GM21737 (cell line): ENCODE data around the gene KRTAP19-4.
"Not testable (repeated sequence)": the region's sequence is repeated elsewhere in the genome, so short reads cannot be mapped to it uniquely, and the experiment has no call there.

ENCODE experiments used
- ATAC-seq: cut with Tn5 transposase; IDR thresholded peaks from one replicate; pipeline ENCODE4 v1.9.1; 2021; ENCODE audit warnings: mild to moderate bottlenecking, moderate library complexity; ENCODE audit not compliant: unreplicated experiment

The KRTAP19-4 gene

GRCh38 chr21:30497065-30497464 lies at the start of gene KRTAP19-4:
Gene KRTAP19-4 (minus strand): TSS chr21:30497165. CDS start chr21:30497110, 55 bp downstream.
- ATAC-seq = no peak

- no peak for ATAC-seq
These were observed 44.8 kb upstream of the KRTAP19-4 start, which contains the start of gene KRTAP19-6 for GRCh38 chr21:30541764-30542163. Gene KRTAP19-6 (minus strand): TSS chr21:30541864. CDS start chr21:30541833, 31 bp downstream.

- no peak for ATAC-seq
These were observed 21.9 kb upstream of the KRTAP19-4 start for GRCh38 chr21:30518876-30519275.

GRCh38 chr21:30515681-30516080 lies 18.7 kb upstream of the KRTAP19-4 start:
- ATAC-seq = no peak

- not testable (repeated sequence) for ATAC-seq
These were observed 8.7 kb upstream of the KRTAP19-4 start for GRCh38 chr21:30505621-30506205.

GRCh38 chr21:30502041-30502440 lies 5.1 kb upstream of the KRTAP19-4 start, which contains the start of gene KRTAP19-5:
Gene KRTAP19-5 (minus strand): TSS chr21:30502141. CDS start chr21:30502090, 51 bp downstream.
- ATAC-seq = no peak

GRCh38 chr21:30491963-30492428 lies 5.0 kb downstream of the KRTAP19-4 start, which contains the start of gene KRTAP19-3:
Gene KRTAP19-3 (minus strand): TSS chr21:30492013. CDS start chr21:30491957, 56 bp downstream.
- ATAC-seq = no peak

- ATAC-seq = no peak
These were observed 9.6 kb downstream of the KRTAP19-4 start, which contains the start of gene KRTAP19-2 for GRCh38 chr21:30487336-30487735. Gene KRTAP19-2 (minus strand): TSS chr21:30487436. CDS start chr21:30487348, 88 bp downstream.

- ATAC-seq = no peak
These were observed 10.8 kb downstream of the KRTAP19-4 start for GRCh38 chr21:30486180-30486579.

GRCh38 chr21:30482130-30482529 lies 14.8 kb downstream of the KRTAP19-4 start:
- ATAC-seq = no peak

- no peak for ATAC-seq
These were observed 16.8 kb downstream of the KRTAP19-4 start, which contains the start of gene KRTAP19-1 for GRCh38 chr21:30480145-30480544. Gene KRTAP19-1 (minus strand): TSS chr21:30480367. CDS start chr21:30480317, 50 bp downstream.

GRCh38 chr21:30479259-30479658 lies 17.7 kb downstream of the KRTAP19-4 start:
- no peak for ATAC-seq

GRCh38 chr21:30478004-30478403 lies 19.0 kb downstream of the KRTAP19-4 start:
- ATAC-seq = no peak

- no peak for ATAC-seq
These were observed 27.9 kb downstream of the KRTAP19-4 start for GRCh38 chr21:30468900-30469714.

- ATAC-seq = no peak
These were observed 33.3 kb downstream of the KRTAP19-4 start for GRCh38 chr21:30463713-30464112.

- ATAC-seq = no peak
These were observed 48.5 kb downstream of the KRTAP19-4 start for GRCh38 chr21:30448514-30448913.

GRCh38 chr21:30447056-30447455 lies 49.9 kb downstream of the KRTAP19-4 start:
- no peak for ATAC-seq
